HepG2 (cell line): ENCODE results near the gene HEATR1. TPM values are rescaled to one million over a fixed set of nuclear protein-coding genes. Genes with fewer than 3 reads are reported as not detected.

Experiments used
- CEBPB ChIP-seq: IDR thresholded peaks from 2 replicates; pipeline ENCODE4 v1.6.1; 2011; ENCODE audit warnings: low read depth, low read length, improper control_type of control experiment, borderline replicate concordance
- CREM ChIP-seq, 2 experiments: sonication (generic) in 1 of 2; formaldehyde crosslinking in 1 of 2; IDR thresholded peaks; 2 replicates each; pipeline versions ENCODE4 v1.4.0 to v1.6.1; 2016 to 2020; ENCODE audit warnings: antibody characterized with exemption in 1 of 2, mild to moderate bottlenecking in 1 of 2, missing genetic modification reagents in 1 of 2
- EHMT2 ChIP-seq: fragments of 200-600 bp; sonication (generic); IDR thresholded peaks from 2 replicates; pipeline ENCODE4 v1.7.0; 2017; ENCODE audit warnings: antibody characterized with exemption, low read depth, low read length, borderline replicate concordance
- HCFC1 ChIP-seq: fragments of 150-350 bp; IDR thresholded peaks from 2 replicates; pipeline ENCODE4 v1.6.1; 2014; ENCODE audit warnings: low read depth, low read length
- HMGXB4 ChIP-seq, 2 experiments: sonication (generic) in 1 of 2; formaldehyde crosslinking in 1 of 2; IDR thresholded peaks; 2 replicates each; pipeline versions ENCODE4 v1.4.0 to v1.6.1; 2018 to 2020; ENCODE audit warnings: missing genetic modification reagents in 2 of 2, borderline replicate concordance in 1 of 2, low read depth in 1 of 2, mild to moderate bottlenecking in 1 of 2, missing biosample characterization in 1 of 2
- JUN ChIP-seq: sonication (generic); formaldehyde crosslinking; IDR thresholded peaks from 2 replicates; pipeline ENCODE4 v1.4.0; 2020; ENCODE audit warnings: mild to moderate bottlenecking, missing genetic modification reagents
- MLXIP ChIP-seq: sonication (generic); formaldehyde crosslinking; IDR thresholded peaks from 2 replicates; pipeline ENCODE4 v1.9.0; 2021; ENCODE audit warnings: missing genetic modification reagents, borderline replicate concordance
- NFE2L1 ChIP-seq: sonication (generic); formaldehyde crosslinking; IDR thresholded peaks from 2 replicates; pipeline ENCODE4 v1.4.0; 2020; ENCODE audit warnings: missing genetic modification reagents, mild to moderate bottlenecking, borderline replicate concordance
- SMARCE1 ChIP-seq: fragments of 450-650 bp; IDR thresholded peaks from 2 replicates; pipeline ENCODE4 v1.6.1; 2017; ENCODE audit warnings: borderline replicate concordance
- ZFP82 ChIP-seq: sonication (generic); formaldehyde crosslinking; IDR thresholded peaks from 2 replicates; pipeline ENCODE4 v1.5.1; 2020; ENCODE audit warnings: mild to moderate bottlenecking, missing genetic modification reagents, borderline replicate concordance
- ZNF275 ChIP-seq: sonication (generic); formaldehyde crosslinking; IDR thresholded peaks from 2 replicates; pipeline ENCODE4 v1.8.0; 2022; ENCODE audit warnings: missing genetic modification reagents, mild to moderate bottlenecking, inconsistent platforms, borderline replicate concordance
- ZNF530 ChIP-seq: sonication (generic); formaldehyde crosslinking; IDR thresholded peaks from 2 replicates; pipeline ENCODE4 v1.5.0; 2020; ENCODE audit warnings: low read depth, mild to moderate bottlenecking, missing genetic modification reagents
- ZNF562 ChIP-seq: sonication (generic); formaldehyde crosslinking; IDR thresholded peaks from 2 replicates; pipeline ENCODE4 v1.8.0; 2022; ENCODE audit warnings: missing genetic modification reagents, borderline replicate concordance
- ZNF572 ChIP-seq: sonication (generic); formaldehyde crosslinking; IDR thresholded peaks from 2 replicates; pipeline ENCODE4 v1.5.1; 2020; ENCODE audit warnings: mild to moderate bottlenecking, missing genetic modification reagents
- polyA plus RNA-seq, 8 experiments: library from polyadenylated mRNA; depleted of rRNA in 3 of 8; stranded (reverse) in 7 of 8; unstranded in 1 of 8; fragments of >200 nt; fragmentation: Illumina TruSeq in 4 of 8; extraction: Trizol in 4 of 8; gene quantifications; 2 replicates each; pipeline versions ENCODE4 v1.2.1 to v1.2.3, GENCODE V29; 2011 to 2016; ENCODE audit warnings: low read depth in 4 of 8, missing spikeins in 1 of 8, mixed read lengths in 1 of 8; ENCODE audit not compliant: insufficient read depth in 1 of 8
- total RNA-seq, 5 experiments: library from RNA; depleted of rRNA; stranded (reverse); fragments of >200 nt; fragmentation: Illumina TruSeq; extraction: Trizol; gene quantifications; 2 replicates each; pipeline ENCODE4 v1.2.3, GENCODE V29; 2016; ENCODE audit warnings: low read depth in 1 of 5
- TF ChIP-seq, protein P1 (sequence below): sonication (generic); formaldehyde crosslinking; IDR thresholded peaks from 2 replicates; pipeline ENCODE4 v1.5.1; 2020; ENCODE audit warnings: missing genetic modification reagents, mild to moderate bottlenecking, borderline replicate concordance

Gene HEATR1
- total and polyA plus RNA-seq, 2 of the 13 experiments (the other 11 are each of a cell fraction or from before 2014, with no cell fraction given), result 10.2 to 45.8 TPM

GRCh38 chr1:236603991-236604904, at the start of gene HEATR1 (continued):
- TF ChIP-seq HCFC1 (peak; percentile 55; the same call in 1 of the 2 replicates), EHMT2 (peak; percentile 44; the same call in 1 of the 2 replicates), HMGXB4 (CRISPR knock-in tag; IDR thresholded peaks at IDR 0.05; ENCODE audit: borderline replicate concordance in 1 of 2, low read depth in 1 of 2) (peak; percentile 67 to 75; a peak in 2 of 4 replicates), NFE2L1 (CRISPR knock-in tag) (no peak), ZNF275 (CRISPR knock-in tag) (no peak; the same call in 1 of the 2 replicates), ZNF572 (CRISPR knock-in tag) (no peak), JUN (CRISPR knock-in tag) (peak; percentile 56; the same call in 1 of the 2 replicates), CEBPB (no peak), ZNF530 (CRISPR knock-in tag) (no peak), CREM (IDR thresholded peaks at IDR 0.05) (peak; percentile 76), CREM (CRISPR knock-in tag; IDR thresholded peaks at IDR 0.05) (no peak), ZNF562 (no peak), MLXIP (CRISPR knock-in tag) (no peak), ZFP82 (CRISPR knock-in tag) (no peak), SMARCE1 (no peak)
- TF ChIP-seq, protein P1, sequence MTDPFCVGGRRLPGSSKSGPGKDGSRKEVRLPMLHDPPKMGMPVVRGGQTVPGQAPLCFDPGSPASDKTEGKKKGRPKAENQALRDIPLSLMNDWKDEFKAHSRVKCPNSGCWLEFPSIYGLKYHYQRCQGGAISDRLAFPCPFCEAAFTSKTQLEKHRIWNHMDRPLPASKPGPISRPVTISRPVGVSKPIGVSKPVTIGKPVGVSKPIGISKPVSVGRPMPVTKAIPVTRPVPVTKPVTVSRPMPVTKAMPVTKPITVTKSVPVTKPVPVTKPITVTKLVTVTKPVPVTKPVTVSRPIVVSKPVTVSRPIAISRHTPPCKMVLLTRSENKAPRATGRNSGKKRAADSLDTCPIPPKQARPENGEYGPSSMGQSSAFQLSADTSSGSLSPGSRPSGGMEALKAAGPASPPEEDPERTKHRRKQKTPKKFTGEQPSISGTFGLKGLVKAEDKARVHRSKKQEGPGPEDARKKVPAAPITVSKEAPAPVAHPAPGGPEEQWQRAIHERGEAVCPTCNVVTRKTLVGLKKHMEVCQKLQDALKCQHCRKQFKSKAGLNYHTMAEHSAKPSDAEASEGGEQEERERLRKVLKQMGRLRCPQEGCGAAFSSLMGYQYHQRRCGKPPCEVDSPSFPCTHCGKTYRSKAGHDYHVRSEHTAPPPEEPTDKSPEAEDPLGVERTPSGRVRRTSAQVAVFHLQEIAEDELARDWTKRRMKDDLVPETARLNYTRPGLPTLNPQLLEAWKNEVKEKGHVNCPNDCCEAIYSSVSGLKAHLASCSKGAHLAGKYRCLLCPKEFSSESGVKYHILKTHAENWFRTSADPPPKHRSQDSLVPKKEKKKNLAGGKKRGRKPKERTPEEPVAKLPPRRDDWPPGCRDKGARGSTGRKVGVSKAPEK, result no peak
